Measurements from ENCODE around the gene INSR.
A peak's percentile ranks its signal among the peaks of the same experiment; 100 is the strongest.
"Not testable (repeated sequence)": the region's sequence is repeated elsewhere in the genome, so short reads cannot be mapped to it uniquely, and the experiment has no call there.

Gene INSR

GRCh38 chr19:7230826-7231225 is 63.4 kb downstream of the INSR start:
- peak in 40 of 42 donors; percentile 15 to 75 (median 49) for DNase-seq
- intact Hi-C loops (cut with DNase I): no loop called here

DNA sequence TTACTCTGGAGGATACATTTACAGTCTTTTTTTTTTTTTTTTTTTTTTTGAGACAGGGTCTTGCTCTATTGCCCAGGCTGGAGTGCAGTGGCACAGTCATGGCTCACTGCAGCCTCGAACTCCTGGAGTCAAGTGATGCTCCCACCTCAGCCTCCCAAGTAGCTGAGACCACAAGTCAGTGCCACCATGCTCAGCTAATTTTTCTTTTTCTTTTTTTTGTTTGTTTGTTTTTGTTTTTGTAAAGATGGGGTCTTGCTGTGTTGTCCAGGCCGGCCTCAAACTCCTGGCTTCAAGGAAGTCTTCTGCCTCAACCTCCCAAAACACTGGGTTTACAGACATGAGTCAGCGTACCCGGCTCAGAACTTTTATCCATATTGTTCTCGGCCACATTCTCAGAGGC is 64.5 kb downstream of the INSR start:
- intact Hi-C loops (cut with DNase I): no loop called here
- no peak for DNase-seq

GRCh38 chr19:7228935-7229541 is 65.2 kb downstream of the INSR start:
- intact Hi-C loops (cut with DNase I): no loop called here
- no peak for DNase-seq

GRCh38 chr19:7227735-7228134 is 66.5 kb downstream of the INSR start:
- no peak for DNase-seq
- intact Hi-C loops (cut with DNase I): no loop called here

DNA sequence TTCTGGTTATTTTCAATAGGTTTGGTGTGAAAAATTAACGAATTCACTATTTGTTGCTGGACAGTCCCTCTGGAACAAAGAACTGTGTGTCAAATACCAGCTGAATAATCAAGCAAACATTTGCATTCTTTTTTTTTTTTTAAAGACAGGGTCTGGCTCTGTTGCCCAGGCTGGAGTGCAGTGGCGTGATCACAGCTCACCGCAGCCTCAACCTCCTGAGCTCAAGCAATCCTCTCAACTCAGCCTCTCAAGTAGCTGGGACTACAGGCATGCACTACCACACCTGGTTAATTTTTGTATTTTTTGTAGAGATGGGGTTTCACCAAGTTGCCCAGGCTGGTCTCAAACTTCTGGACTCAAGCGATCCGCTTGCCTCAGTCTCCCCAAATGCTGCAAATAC is 67.1 kb downstream of the INSR start:
- DNase-seq; intact Hi-C loops (cut with DNase I): not testable (repeated sequence)

DNA sequence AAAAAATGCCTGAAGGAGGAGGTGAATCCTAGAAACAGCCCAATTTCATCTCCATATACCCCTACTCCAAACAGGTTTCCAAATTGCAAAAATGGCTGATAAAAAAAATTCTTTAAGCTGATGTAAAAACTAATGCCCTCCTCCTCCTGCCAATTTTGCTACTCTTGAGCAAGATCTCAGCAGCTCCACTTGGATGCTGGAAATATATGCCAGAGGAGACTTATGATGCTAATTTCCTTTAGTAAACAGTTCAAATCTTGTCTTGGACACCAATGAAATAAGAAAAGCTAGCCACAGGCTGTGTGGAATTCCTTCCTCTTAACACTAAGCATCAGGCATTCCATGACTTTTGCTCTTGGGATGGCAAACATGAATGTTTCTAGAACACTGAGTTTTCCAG is 67.5 kb downstream of the INSR start:
- DNase-seq: no peak
- intact Hi-C loops (cut with DNase I): no loop called here

- intact Hi-C loops (cut with DNase I): no loop called here
- DNase-seq: no peak
Observed at GRCh38 chr19:7225741-7226140, 68.5 kb downstream of the INSR start.

DNA sequence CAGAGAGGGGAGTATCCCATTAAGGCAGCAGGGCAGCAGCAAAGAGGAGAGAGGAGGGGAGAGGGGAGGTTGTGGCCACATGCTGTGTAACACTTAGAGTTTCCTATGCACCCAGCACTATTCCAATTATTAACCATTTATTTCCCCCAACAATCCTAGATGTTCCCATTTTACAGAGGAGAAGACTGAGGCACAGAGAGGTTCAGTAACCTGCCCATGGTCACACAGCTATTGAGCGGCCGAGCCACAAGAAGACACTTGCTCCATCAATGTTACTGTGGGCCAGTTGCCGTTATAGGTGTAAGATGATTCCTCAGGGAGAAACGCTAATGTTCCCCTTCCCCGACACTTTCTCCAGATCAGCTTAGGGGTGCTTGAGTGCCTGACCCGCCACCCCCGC is 69.2 kb downstream of the INSR start:
- DNase-seq: no peak
- intact Hi-C loops (cut with DNase I): no loop called here

- intact Hi-C loops (cut with DNase I): no loop called here
- DNase-seq: peak in 28 of 42 donors; percentile 12 to 66 (median 31)
Observed at GRCh38 chr19:7224209-7224686, 70.0 kb downstream of the INSR start.

DNA sequence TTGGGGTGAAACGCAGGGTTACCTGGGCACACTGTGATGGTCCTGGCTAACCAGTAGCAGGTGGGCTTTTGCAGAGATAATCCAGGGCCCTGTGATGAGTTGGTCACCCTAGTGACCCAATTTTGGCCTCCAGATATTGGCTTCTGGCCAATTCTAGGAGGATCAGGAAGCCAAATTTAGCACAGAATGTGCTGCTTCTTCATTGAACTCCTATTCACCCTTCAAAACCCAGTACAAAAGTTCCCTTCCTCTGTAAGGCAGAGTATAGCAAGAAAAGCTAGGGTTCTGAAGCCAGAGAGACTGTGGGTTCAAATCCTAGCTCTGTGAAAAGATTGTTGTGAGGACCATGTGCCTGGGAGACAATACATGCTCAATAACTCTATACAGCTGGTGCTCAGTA is 70.8 kb downstream of the INSR start:
- intact Hi-C loops (cut with DNase I): no loop called here

DNA sequence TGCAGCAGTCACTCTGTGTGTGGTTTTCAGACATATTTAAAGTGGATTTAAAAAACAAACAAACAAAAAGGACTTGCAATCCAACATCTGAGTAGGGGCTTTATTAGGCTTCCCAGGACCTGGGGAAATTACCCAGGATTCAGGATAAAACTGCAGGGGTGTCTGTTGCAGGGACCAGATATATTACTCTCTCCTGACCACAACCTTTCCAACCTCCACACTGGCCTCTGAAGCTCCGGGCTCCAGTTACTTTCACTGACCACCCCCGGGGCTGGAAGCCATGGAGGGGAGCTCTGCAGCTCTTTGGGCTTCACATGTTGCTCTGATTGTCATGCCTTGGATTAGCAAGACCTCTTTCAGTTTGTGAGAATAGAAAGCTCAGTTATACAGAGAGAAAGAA is 75.2 kb downstream of the INSR start:
- intact Hi-C loops (cut with DNase I): no loop called here
- DNase-seq: no peak

More for the DNA sequence above, 70.8 kb downstream of the INSR start:
- DNase-seq: no peak

DNA sequence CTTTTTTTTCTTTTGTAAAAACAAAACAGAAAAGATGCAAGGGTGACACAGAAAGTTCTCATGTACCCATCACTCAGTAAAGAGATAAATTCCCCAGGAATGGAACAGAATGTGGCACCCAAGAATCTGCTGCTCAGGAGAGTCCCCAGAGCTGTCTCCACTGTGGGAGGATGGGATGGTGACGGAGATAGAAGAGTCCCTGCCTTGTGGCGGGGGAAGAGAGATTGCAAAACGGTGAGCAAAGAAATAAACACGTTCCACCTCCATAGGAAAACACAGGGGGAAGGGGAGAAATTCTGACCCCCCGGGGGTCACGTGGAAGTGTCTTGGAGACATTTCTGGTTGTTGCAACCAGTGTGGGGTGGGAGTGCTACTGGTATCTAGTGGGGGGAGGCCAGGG is 76.4 kb downstream of the INSR start:
- DNase-seq: no peak
- intact Hi-C loops (cut with DNase I): no loop called here

GRCh38 chr19:7216373-7216902 is 77.8 kb downstream of the INSR start:
- no peak for DNase-seq
- intact Hi-C loops (cut with DNase I): no loop called here

- intact Hi-C loops (cut with DNase I): no loop called here
- DNase-seq: no peak
Observed at GRCh38 chr19:7215176-7215575, 79.0 kb downstream of the INSR start.

GRCh38 chr19:7214324-7215089 is 79.7 kb downstream of the INSR start:
- DNase-seq: no peak
- intact Hi-C loops (cut with DNase I): no loop called here

- intact Hi-C loops (cut with DNase I): no loop called here
- DNase-seq: no peak
Observed at GRCh38 chr19:7213628-7214323, 80.4 kb downstream of the INSR start.

DNA sequence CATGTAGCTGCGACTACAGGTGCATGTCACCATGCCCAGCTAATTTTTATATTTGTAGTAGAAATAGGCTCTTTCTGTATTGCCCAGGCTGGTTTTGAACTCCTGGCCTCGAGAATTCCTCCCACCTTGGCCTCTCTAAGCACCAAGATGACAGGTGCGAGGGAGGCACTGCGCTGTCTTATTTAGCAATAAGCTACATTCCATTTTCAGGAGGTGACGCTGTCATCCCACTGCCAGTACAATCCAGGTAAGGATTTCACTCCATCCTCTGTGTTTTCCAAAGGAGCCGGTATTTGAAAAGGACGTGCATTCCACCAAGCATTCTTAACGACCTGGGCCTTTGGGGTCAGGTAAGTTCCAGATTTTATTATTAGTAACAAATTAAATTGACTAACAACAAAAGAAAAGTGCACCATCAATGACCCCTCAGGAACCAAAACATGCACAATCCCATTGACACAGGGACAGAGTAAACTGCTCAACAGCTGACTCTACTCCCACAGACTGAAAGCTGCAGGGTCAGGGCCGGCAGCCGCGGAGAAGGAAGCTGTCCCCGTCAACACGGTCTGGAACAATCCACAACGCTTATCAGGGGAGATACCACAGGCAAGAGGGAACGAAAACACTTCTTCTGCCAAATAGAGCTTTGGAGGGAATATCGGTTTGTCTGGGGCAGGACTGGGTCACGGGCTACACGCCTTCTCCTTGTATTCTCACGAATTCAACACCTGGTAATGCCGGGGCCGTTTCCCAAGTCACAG is 82.8 kb downstream of the INSR start:
- DNase-seq: peak in 15 of 42 donors; percentile 16 to 65 (median 36)
- intact Hi-C loops (cut with DNase I): no loop called here

GRCh38 chr19:7210359-7210758 is 83.9 kb downstream of the INSR start:
- no peak for DNase-seq
- intact Hi-C loops (cut with DNase I): no loop called here

- peak in 10 of 42 donors; percentile 14 to 56 (median 32) for DNase-seq
- intact Hi-C loops (cut with DNase I): not testable (repeated sequence)
Observed at GRCh38 chr19:7209597-7210325, 84.5 kb downstream of the INSR start.

Data from head of caudate nucleus (tissue), 42 donors.